ENCODE data around the gene OR7A5. TPM values are rescaled to one million over a fixed set of nuclear protein-coding genes. Genes with fewer than 3 reads are reported as not detected.
"Not testable (repeated sequence)": the region's sequence is repeated elsewhere in the genome, so short reads cannot be mapped to it uniquely, and the experiment has no call there.

The OR7A5 gene
- total RNA-seq, 1 donor from 2014 or later = not detected

GRCh38 chr19:14784730-14785101 is 50.3 kb downstream of the OR7A5 start:
- not testable (repeated sequence) for DNase-seq

GRCh38 chr19:14783410-14783998 is 51.5 kb downstream of the OR7A5 start:
- not testable (repeated sequence) for DNase-seq

- no peak for DNase-seq
Measured at GRCh38 chr19:14782626-14783409, 52.2 kb downstream of the OR7A5 start.

- DNase-seq = not testable (repeated sequence)
Measured at GRCh38 chr19:14781713-14782536, 53.1 kb downstream of the OR7A5 start.

- DNase-seq = not testable (repeated sequence)
Measured at GRCh38 chr19:14780622-14781225, 54.3 kb downstream of the OR7A5 start.

- DNase-seq = no peak
Measured at GRCh38 chr19:14779151-14779550, 55.8 kb downstream of the OR7A5 start.

- DNase-seq = not testable (repeated sequence)
Measured at GRCh38 chr19:14778110-14778845, 56.7 kb downstream of the OR7A5 start, which contains the start of gene ADGRE2. TSS of gene ADGRE2 (minus strand) at chr19:14778560. CDS start at chr19:14776756, 1,804 bp downstream.

GRCh38 chr19:14777645-14778044 is 57.3 kb downstream of the OR7A5 start:
- not testable (repeated sequence) for DNase-seq

Small RNAs within 50 kb of the gene (small RNA-seq; reads per million reads assigned to genes)
- gene AC005255.1 (ENCODE audit: low replicate concordance) = not detected

Other genes with a start within 250 kb of the OR7A5 start
- 1.2 TPM for gene ADGRE3, start 160.3 kb downstream of the OR7A5 start, total RNA-seq
- gene ZNF333, start 145.1 kb downstream of the OR7A5 start, total RNA-seq = 17.0 TPM
- 1.8 TPM for gene ADGRE2, start 56.6 kb downstream of the OR7A5 start, total RNA-seq
- 0.20 TPM for gene OR7C1, start within 50 bp of the OR7A5 start, total RNA-seq
- gene OR7A10, start 13.7 kb upstream of the OR7A5 start, total RNA-seq = not detected
- not detected for gene OR7A17, start 50.9 kb upstream of the OR7A5 start, total RNA-seq
- gene OR7C2, start 106.3 kb upstream of the OR7A5 start, total RNA-seq = not detected
- gene SLC1A6, start 144.7 kb upstream of the OR7A5 start, total RNA-seq = 11.4 TPM
- 29.3 TPM for gene CASP14, start 214.3 kb upstream of the OR7A5 start, total RNA-seq
- gene OR1I1, start 247.0 kb upstream of the OR7A5 start, total RNA-seq = not detected

Measured in skin of body (tissue), 3 donors.